NOMO-1 (cell line): ENCODE data around the gene SP7.
"Not testable (repeated sequence)": the region's sequence is repeated elsewhere in the genome, so short reads cannot be mapped to it uniquely, and the experiment has no call there.

Source experiments
- DNase-seq, 2 experiments: peaks; one replicate each; lab custom pipeline; 2025; ENCODE audit not compliant: unreplicated experiment in 2 of 2; lab: John Stamatoyannopoulos, UW

The SP7 gene

GRCh38 chr12:53347905-53348304 lies 11.8 kb upstream of the SP7 start:
- DNase-seq, result no peak

- no peak for DNase-seq
Measured at GRCh38 chr12:53346491-53346890, 10.3 kb upstream of the SP7 start.

GRCh38 chr12:53345486-53346188 lies 9.5 kb upstream of the SP7 start:
- DNase-seq, result no peak

GRCh38 chr12:53344824-53345485 lies 8.8 kb upstream of the SP7 start:
- DNase-seq, result peak; percentile 63 to 66

GRCh38 chr12:53344487-53344823 lies 8.3 kb upstream of the SP7 start:
- DNase-seq, result no peak

- no peak for DNase-seq
Measured at GRCh38 chr12:53343969-53344368, 7.8 kb upstream of the SP7 start.

- no peak for DNase-seq
Measured at GRCh38 chr12:53343449-53343848, 7.3 kb upstream of the SP7 start.

DNA sequence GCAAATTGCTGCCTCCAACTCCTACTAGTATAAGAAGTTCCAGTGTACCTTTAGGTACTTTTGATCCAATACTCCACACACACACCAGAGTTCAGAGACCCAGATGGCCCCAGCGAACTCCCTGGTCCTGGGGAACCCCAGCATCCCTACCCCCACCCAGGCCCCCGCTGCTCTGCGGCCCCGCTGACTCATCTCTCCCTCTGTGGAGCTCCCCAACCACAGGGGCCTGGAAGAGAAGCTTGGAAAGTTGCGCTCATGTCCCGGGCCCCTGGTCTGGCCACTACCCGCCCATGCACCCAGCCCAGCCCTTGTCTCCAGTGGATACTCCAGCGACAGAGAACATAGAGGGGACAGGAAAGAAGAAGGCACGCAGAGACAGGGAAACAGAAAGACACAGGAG lies 4.2 kb upstream of the SP7 start:
- no peak for DNase-seq

DNA sequence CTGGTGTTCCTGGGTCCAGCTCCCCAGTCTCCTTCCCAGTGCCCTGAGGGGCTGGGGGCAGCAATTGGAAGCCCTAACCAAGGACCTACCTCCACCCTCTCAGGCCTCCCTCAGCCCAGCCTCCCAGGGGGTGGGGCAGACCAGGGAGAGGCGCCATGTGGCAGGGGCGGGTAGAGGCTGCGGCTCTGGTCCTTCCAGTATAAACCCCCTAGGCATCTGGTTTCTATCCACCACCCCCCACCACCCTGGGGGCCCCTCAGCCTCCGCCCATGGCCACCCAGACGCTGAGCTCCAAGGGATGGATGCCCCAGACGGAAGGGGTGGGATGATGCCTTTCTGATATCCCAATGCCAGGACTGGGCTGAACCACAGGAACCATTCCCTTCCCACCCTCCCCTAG lies 2.8 kb upstream of the SP7 start:
- no peak for DNase-seq

DNA sequence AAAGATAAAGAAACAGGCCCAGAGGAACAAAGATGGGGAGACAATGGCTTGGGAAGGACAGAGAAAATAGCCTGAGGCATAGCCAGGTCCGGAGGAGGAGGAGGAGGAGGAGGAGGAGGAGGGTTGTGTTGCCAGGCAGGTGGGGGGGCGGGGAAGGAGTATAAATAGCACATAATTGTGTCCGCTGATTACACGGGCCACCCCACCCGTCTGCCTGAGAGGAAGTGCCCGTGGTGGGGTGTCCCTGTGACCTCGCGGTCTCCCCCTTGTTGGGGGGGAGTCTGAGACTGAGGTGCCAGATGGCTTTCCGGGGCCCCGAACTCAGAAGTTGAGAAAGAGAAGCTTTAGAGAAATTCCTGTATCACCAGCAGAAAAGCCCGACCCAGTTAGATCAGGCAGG lies 1.9 kb upstream of the SP7 start:
- no peak for DNase-seq

DNA sequence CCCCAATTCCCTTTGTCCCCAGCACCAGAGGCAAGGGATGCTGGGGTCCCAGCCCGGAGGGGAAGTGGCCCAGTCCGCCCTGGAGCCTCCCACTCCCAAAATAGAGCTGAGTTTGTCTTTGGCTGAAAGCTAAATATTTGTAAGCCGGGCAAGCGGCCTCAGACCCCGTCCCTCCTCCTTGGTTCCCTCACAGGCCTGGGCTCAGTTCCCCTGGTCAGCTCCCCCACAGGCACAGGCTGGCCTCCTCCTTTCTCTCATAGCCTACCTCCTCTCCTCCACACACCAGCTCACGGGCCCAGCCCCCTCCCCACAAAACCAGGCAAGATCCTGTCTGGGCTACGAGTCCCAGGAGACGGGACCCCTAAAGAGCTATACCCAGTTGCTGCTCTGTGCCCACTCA lies 1.3 kb downstream of the SP7 start:
- DNase-seq, result no peak

DNA sequence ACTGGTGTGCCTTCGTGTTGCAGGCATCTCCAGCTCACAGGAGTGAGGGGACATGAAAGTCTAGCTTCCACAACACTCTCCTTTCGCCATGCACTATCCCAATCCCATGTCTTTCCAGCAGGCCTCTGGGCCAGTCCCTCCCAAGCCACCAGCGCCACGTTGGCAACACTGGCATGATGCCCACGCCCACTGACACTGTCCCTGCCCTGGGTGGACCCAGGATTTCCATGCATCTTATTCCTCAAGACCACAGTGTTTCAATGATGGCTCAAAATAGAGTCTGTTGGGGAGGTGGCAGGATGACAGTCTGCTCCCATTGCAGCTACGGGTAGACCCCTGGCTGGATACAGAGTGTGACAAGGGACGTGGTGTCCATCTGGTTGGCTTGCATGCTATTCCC lies 2.3 kb downstream of the SP7 start:
- DNase-seq, result no peak

DNA sequence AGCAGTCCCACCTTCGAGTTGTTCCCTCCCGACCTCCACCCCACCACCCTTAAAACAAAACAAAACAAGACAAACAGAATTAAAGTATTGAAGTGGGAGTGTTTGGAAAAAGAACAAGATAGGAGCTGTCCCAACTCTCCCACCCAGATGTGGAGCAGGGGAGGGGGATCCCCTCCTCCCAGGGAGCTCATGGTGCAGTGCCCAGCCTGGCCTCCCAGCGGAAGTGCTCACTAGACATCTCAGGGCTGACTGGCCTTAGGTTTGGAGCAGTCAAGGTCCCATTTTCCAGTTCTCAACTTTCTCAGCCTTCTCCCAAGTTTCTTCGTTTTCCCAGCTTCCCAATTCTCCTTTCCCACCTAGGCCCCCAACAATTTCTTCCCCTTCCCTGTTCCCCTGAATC lies 2.9 kb downstream of the SP7 start:
- DNase-seq, result no peak

GRCh38 chr12:53332744-53333143 lies 3.4 kb downstream of the SP7 start:
- DNase-seq, result no peak

DNA sequence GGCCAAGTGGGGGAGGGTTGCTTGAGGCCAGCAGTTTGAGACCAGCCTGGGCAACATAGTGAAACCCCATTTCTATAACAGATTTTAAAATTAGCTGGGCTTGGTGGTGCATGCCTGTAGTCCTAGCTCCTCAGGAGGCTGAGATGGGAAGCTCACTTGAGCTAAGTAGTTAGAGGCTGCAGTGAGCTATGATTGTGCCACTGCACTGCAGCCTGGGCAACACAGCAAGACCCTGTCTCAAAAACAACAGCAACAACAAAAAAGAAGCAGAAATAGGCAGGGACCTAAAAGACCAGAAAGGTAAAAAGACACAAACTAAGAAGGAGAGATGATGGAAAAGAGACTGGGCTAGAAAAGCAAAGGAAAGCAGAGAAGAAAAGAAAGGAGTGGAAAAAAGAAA lies 3.8 kb downstream of the SP7 start:
- DNase-seq, result not testable (repeated sequence)

- DNase-seq, result no peak
Measured at GRCh38 chr12:53330671-53331070, 5.5 kb downstream of the SP7 start.

DNA sequence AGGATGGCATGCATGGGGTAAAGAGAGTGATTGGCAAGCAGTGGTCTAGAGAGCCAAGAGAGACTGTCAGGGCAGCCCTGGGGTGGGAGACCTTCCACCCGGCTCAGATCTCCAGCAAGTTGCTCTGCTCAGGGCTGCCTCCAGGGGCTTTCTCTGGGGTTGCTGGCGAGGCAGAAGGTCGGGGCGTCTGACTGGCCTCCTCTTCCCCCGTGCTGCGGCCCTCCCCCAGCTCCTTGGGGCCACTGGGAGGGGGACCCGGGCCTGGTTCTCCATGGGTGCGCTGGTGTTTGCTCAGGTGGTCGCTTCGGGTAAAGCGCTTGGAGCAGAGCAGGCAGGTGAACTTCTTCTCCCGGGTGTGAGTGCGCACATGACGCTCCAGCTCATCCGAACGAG lies 8.1 kb downstream of the SP7 start:
- no peak for DNase-seq

GRCh38 chr12:53327435-53328042 lies 8.6 kb downstream of the SP7 start:
- DNase-seq, result no peak

- DNase-seq, result no peak
Measured at GRCh38 chr12:53326460-53327185, 9.5 kb downstream of the SP7 start.

DNA sequence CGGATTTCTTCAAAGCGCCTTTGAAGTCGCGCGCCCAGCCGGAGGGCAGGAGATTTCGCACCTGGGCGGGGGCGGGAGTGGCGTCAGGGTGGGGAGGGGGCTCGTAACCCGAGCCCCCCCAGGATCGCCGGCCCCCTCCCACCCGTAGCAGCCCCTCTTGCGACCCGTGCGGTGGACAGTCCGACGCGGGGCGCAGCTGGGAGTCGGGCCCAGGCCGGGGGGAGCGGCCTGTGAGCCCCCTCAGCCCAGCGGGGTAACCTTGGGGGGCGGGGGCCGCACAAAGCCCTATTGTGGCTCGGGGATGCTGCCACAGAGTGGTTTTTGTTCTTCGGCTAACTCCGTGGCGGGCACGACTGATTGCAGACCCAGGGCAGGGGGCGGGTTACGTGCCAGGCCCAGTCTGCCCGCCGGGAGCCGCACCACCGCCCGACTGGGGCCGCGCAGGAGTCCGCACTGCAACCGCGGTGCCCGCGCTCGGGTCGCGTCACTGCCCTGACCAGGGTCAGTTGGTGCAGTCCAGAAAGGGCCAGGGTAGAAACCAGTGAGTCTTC lies 10.6 kb downstream of the SP7 start:
- no peak for DNase-seq

- DNase-seq, result peak; percentile 88
Measured at GRCh38 chr12:53324779-53325510, 11.2 kb downstream of the SP7 start.
